HL-60 (cell line): ENCODE results near the gene OSBPL3.

Experiments used
- DNase-seq, 2 experiments: peaks; one replicate each; pipeline ENCODE4 v3.0.0-alpha.2; 2010 to 2020; ENCODE audit warnings: low read depth in 1 of 2, low spot score in 1 of 2
- H3K27ac ChIP-seq: fragments of 250-450 bp; sonication (Bioruptor Pico); replicated peaks from 2 replicates; pipeline ENCODE4 v1.5.1; 2020; ENCODE audit warnings: mild to moderate bottlenecking, moderate library complexity
- H3K27me3 ChIP-seq: fragments of 250-450 bp; sonication (Bioruptor Pico); 2 replicates; pipeline ENCODE4 v1.5.1; 2021; ENCODE audit warnings: mild to moderate bottlenecking, moderate library complexity; ENCODE audit not compliant: insufficient read depth, poor library complexity, severe bottlenecking
- H3K4me3 ChIP-seq: replicated peaks from 2 replicates; pipeline ENCODE4 v1.5.1; 2011; ENCODE audit warnings: mild to moderate bottlenecking, control low read depth, low read length; ENCODE audit not compliant: insufficient read depth
- GABPA ChIP-seq: IDR thresholded peaks from 2 replicates; pipeline ENCODE4 v1.6.1; 2012; ENCODE audit warnings: low read depth
- POLR2AphosphoS5 ChIP-seq: IDR thresholded peaks from 2 replicates; pipeline ENCODE4 v1.6.1; 2012; ENCODE audit warnings: low read depth
- SPI1 ChIP-seq: IDR thresholded peaks from 2 replicates; pipeline ENCODE4 v1.6.1; 2012; ENCODE audit warnings: low read depth, mild to moderate bottlenecking, borderline replicate concordance
- TF ChIP-seq, protein P1 (sequence below): IDR thresholded peaks from one replicate; pipeline ENCODE4 v1.5.1; 2011; ENCODE audit warnings: low read length, control low read depth, inconsistent platforms; ENCODE audit not compliant: insufficient read depth
- TF ChIP-seq, protein P2 (sequence below): IDR thresholded peaks from 2 replicates; pipeline ENCODE4 v1.6.1; 2012; ENCODE audit warnings: low read depth; ENCODE audit not compliant: insufficient replicate concordance

OSBPL3 gene

GRCh38 chr7:24817339-24817738, 162.6 kb downstream of the OSBPL3 start:
- Histone ChIP-seq H3K27me3 (no peaks in the 10 kb centered on the region), H3K4me3 (no peak overlapping the region), H3K27ac (no peak overlapping the region)
- TF ChIP-seq, protein P1, sequence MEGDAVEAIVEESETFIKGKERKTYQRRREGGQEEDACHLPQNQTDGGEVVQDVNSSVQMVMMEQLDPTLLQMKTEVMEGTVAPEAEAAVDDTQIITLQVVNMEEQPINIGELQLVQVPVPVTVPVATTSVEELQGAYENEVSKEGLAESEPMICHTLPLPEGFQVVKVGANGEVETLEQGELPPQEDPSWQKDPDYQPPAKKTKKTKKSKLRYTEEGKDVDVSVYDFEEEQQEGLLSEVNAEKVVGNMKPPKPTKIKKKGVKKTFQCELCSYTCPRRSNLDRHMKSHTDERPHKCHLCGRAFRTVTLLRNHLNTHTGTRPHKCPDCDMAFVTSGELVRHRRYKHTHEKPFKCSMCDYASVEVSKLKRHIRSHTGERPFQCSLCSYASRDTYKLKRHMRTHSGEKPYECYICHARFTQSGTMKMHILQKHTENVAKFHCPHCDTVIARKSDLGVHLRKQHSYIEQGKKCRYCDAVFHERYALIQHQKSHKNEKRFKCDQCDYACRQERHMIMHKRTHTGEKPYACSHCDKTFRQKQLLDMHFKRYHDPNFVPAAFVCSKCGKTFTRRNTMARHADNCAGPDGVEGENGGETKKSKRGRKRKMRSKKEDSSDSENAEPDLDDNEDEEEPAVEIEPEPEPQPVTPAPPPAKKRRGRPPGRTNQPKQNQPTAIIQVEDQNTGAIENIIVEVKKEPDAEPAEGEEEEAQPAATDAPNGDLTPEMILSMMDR = no peak
- TF ChIP-seq, protein P2, sequence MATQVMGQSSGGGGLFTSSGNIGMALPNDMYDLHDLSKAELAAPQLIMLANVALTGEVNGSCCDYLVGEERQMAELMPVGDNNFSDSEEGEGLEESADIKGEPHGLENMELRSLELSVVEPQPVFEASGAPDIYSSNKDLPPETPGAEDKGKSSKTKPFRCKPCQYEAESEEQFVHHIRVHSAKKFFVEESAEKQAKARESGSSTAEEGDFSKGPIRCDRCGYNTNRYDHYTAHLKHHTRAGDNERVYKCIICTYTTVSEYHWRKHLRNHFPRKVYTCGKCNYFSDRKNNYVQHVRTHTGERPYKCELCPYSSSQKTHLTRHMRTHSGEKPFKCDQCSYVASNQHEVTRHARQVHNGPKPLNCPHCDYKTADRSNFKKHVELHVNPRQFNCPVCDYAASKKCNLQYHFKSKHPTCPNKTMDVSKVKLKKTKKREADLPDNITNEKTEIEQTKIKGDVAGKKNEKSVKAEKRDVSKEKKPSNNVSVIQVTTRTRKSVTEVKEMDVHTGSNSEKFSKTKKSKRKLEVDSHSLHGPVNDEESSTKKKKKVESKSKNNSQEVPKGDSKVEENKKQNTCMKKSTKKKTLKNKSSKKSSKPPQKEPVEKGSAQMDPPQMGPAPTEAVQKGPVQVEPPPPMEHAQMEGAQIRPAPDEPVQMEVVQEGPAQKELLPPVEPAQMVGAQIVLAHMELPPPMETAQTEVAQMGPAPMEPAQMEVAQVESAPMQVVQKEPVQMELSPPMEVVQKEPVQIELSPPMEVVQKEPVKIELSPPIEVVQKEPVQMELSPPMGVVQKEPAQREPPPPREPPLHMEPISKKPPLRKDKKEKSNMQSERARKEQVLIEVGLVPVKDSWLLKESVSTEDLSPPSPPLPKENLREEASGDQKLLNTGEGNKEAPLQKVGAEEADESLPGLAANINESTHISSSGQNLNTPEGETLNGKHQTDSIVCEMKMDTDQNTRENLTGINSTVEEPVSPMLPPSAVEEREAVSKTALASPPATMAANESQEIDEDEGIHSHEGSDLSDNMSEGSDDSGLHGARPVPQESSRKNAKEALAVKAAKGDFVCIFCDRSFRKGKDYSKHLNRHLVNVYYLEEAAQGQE = no peak
- TF ChIP-seq SPI1 = no peak
- TF ChIP-seq GABPA = no peak
- TF ChIP-seq POLR2AphosphoS5 = no peak
- DNase-seq = no peak

DNA sequence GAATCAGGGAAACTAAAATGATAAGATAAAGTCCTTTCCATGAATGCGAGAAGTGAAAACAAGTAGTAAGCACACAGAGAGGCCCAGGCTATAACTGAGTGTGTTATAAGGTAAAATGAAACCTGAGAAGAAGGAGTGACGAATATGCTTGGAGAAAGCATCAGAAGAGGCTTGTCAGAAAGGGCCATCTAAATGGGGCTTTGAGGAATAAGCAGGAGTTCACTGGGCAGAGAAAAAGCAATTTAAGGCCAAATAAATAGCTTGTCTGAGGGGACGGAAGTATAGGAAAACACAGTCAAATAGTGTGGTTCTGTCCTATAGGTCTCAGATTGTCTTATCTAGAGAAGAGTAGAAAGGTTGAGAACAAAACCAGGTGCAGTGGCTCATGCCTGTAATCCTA, 163.1 kb downstream of the OSBPL3 start:
- no peak for TF ChIP-seq GABPA
- TF ChIP-seq, protein P2 = no peak
- TF ChIP-seq, protein P1 = no peak
- no peak for TF ChIP-seq POLR2AphosphoS5
- no peak for TF ChIP-seq SPI1
- H3K27me3 ChIP-seq = no peaks in the 10 kb centered on the region
- no peak overlapping the region for H3K27ac ChIP-seq
- DNase-seq = no peak
- no peak overlapping the region for H3K4me3 ChIP-seq

GRCh38 chr7:24812305-24812945, 167.6 kb downstream of the OSBPL3 start:
- Histone ChIP-seq H3K4me3 (no peak overlapping the region), H3K27me3 (no peaks in the 10 kb centered on the region), H3K27ac (no peak overlapping the region)
- TF ChIP-seq POLR2AphosphoS5 (no peak), SPI1 (no peak), GABPA (no peak)
- TF ChIP-seq, protein P1 = peak; percentile 66
- DNase-seq = peak in 1 of 2 experiments; percentile 33

DNA sequence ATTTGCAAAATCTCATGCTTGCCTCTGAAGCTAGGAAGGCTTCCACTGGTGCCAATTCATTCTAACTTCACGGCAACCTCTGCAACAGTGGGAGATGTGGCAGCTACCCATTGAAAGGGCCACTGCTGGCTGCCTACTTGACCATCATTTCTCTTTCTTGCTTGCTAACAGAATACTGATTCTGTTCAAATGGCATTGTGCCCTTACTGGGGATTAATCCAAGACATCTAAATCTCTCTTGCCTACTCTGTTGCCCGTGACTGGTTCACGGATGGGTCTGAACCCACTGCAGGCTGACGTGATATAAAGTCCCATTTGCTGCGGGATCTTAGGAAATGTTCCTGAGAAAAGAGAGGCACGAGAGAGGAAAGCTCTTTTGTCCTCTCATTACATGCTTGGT, 171.5 kb downstream of the OSBPL3 start:
- no peak for DNase-seq
- no peaks in the 10 kb centered on the region for H3K27me3 ChIP-seq
- TF ChIP-seq GABPA (no peak), POLR2AphosphoS5 (no peak), SPI1 (no peak)
- TF ChIP-seq, protein P1 = no peak
- TF ChIP-seq, protein P2 = no peak
- H3K27ac ChIP-seq = no peak overlapping the region
- H3K4me3 ChIP-seq = no peak overlapping the region
